Stimulated activated naive CD8-positive, alpha-beta T cell treated with anti-CD3 and anti-CD28 coated beads, Interleukin-15, Interleukin-2, amounts not matched to agents 100 U/mL and 50 U/mL, for 24 hours (primary cell): ENCODE results near the gene NPB.
A peak's percentile ranks its signal among the peaks of the same experiment; 100 is the strongest.

Experiments
- ATAC-seq: fragments of 150-1000 bp; cut with Tn5 transposase; one replicate; pipeline ENCODE4 v1.10.0; 2021
- DNase-seq: peaks from one replicate; pipeline ENCODE4 v3.0.0; 2021

The NPB gene

GRCh38 chr17:81902023-81902652 is at the start of gene NPB:
TSS of gene NPB (plus strand) at chr17:81902238. CDS start at chr17:81902278, 40 bp downstream.
- ATAC-seq (peak; percentile 16), DNase-seq (no peak)

- DNase-seq (no peak), ATAC-seq (no peak)
These were observed 46.9 kb upstream of the NPB start for GRCh38 chr17:81854974-81855774.

GRCh38 chr17:81858170-81858966 is 43.7 kb upstream of the NPB start:
- DNase-seq (no peak), ATAC-seq (no peak)

GRCh38 chr17:81858967-81859905 is 42.8 kb upstream of the NPB start:
- no peak for ATAC-seq
- DNase-seq = no peak

- no peak for ATAC-seq
- peak; percentile 97 for DNase-seq
These were observed 41.9 kb upstream of the NPB start, which contains the start of gene P4HB for GRCh38 chr17:81859906-81860755. TSS of gene P4HB (minus strand) at chr17:81860535. CDS start at chr17:81860471, 64 bp downstream.

GRCh38 chr17:81860756-81861568 is 41.1 kb upstream of the NPB start:
- ATAC-seq (peak; percentile 91), DNase-seq (peak; percentile 99)

- no peak for DNase-seq
These were observed 38.8 kb upstream of the NPB start for GRCh38 chr17:81863123-81863675.

GRCh38 chr17:81863833-81864768 is 37.9 kb upstream of the NPB start:
- DNase-seq (no peak), ATAC-seq (no peak)

More at GRCh38 chr17:81863123-81863675, 38.8 kb upstream of the NPB start:
- ATAC-seq = no peak

GRCh38 chr17:81865358-81865732 is 36.7 kb upstream of the NPB start:
- DNase-seq (no peak), ATAC-seq (no peak)

GRCh38 chr17:81865733-81866439 is 36.2 kb upstream of the NPB start:
- ATAC-seq (no peak), DNase-seq (no peak)

- no peak for DNase-seq
These were observed 35.4 kb upstream of the NPB start for GRCh38 chr17:81866440-81867169.

GRCh38 chr17:81867170-81867990 is 34.7 kb upstream of the NPB start:
- ATAC-seq (no peak), DNase-seq (peak; percentile 49)

More at GRCh38 chr17:81866440-81867169, 35.4 kb upstream of the NPB start:
- no peak for ATAC-seq

- ATAC-seq (no peak), DNase-seq (peak; percentile 33)
These were observed 33.9 kb upstream of the NPB start for GRCh38 chr17:81867991-81868673.

- ATAC-seq (no peak), DNase-seq (peak; percentile 37)
These were observed 33.3 kb upstream of the NPB start for GRCh38 chr17:81868674-81869220.
